H1 (cell line): ENCODE data around the gene SATB2.

Experiments used
- CTCF ChIP-seq, 3 experiments: IDR thresholded peaks; 1 replicate in 2 of 3; 2 replicates in 1 of 3; pipeline versions ENCODE4 v1.5.1 to v1.6.1; 2011; ENCODE audit warnings: low read length in 3 of 3, mild to moderate bottlenecking in 3 of 3, inconsistent platforms in 2 of 3, low read depth in 1 of 3, moderate library complexity in 1 of 3; ENCODE audit not compliant: insufficient read depth in 1 of 3; ENCODE audit errors: control extremely low read depth in 1 of 3
- MAX ChIP-seq: IDR thresholded peaks from 2 replicates; pipeline ENCODE4 v1.6.1; 2012; ENCODE audit warnings: inconsistent platforms
- POLR2A ChIP-seq, 2 experiments: IDR thresholded peaks; 1 replicate in 1 of 2; 2 replicates in 1 of 2; pipeline ENCODE4 v1.6.1; 2011; ENCODE audit warnings: low read depth in 2 of 2, low read length in 2 of 2, mild to moderate bottlenecking in 2 of 2; ENCODE audit errors: control extremely low read depth in 1 of 2

GRCh38 chr2:199364153-199364552 is 93.6 kb downstream of the SATB2 start:
- TF ChIP-seq CTCF (IDR thresholded peaks at IDR 0.05; ENCODE audit: control extremely low read depth in 1 of 3, insufficient read depth in 1 of 3, low read depth in 1 of 3, low read length in 3 of 3): no peak
- TF ChIP-seq POLR2A (IDR thresholded peaks at IDR 0.05; ENCODE audit: control extremely low read depth in 1 of 2, low read depth in 2 of 2, low read length in 2 of 2): no peak
- TF ChIP-seq MAX: no peak
